B cell (primary cell): Measurements from ENCODE around the gene ADAP1. TPM values are rescaled to one million over a fixed set of nuclear protein-coding genes. Genes with fewer than 3 reads are reported as not detected.

ENCODE experiments used
- ATAC-seq: fragments of 200-7000 bp; cut with Tn5 transposase; one replicate; pipeline ENCODE4 v1.10.0; 2021; ENCODE audit warnings: low read depth, mild to moderate bottlenecking, moderate number of reproducible peaks, moderate library complexity
- CTCF ChIA-PET: fragments of 350-600 bp; sonication (Branson Sonifier 250); formaldehyde crosslinking; loops from one replicate; lab custom pipeline; 2021; ENCODE audit warnings: antibody characterized with exemption, inconsistent platforms; lab: Charles Lee
- POLR2A ChIA-PET: fragments of 350-600 bp; sonication (Branson Sonifier 250); formaldehyde crosslinking; loops from one replicate; lab custom pipeline; 2021; ENCODE audit warnings: antibody characterized with exemption; lab: Charles Lee
- DNase-seq: peaks from one replicate; pipeline ENCODE4 v3.0.0; 2013
- H2AFZ ChIP-seq: 2 replicates; pipeline ENCODE4 v1.6.1; 2012; ENCODE audit warnings: mild to moderate bottlenecking, low read depth, low read length; ENCODE audit not compliant: insufficient read depth, poor library complexity, severe bottlenecking
- H3K27ac ChIP-seq, 2 donors: 1 replicate in 1 of 2; 2 replicates in 1 of 2; pipeline ENCODE4 v1.5.1; 2012 to 2013; ENCODE audit warnings: low read length in 2 of 2, mild to moderate bottlenecking in 2 of 2, moderate library complexity in 1 of 2
- H3K27me3 ChIP-seq, 4 experiments: fragments of 200-600 bp in 1 of 4; sonication (generic) in 1 of 4; replicated peaks in 1 of 4; 1 replicate in 2 of 4; 2 replicates in 2 of 4; pipeline versions ENCODE4 v1.6.1 to v1.7.0; 2013 to 2016; ENCODE audit warnings: low read length in 3 of 4, mild to moderate bottlenecking in 2 of 4, mixed read lengths in 1 of 4, moderate library complexity in 1 of 4; ENCODE audit not compliant: insufficient read depth in 4 of 4, control insufficient read depth in 3 of 4; ENCODE audit errors: control extremely low read depth in 1 of 4
- H3K36me3 ChIP-seq, 2 experiments: replicated peaks in 1 of 2; 1 replicate in 1 of 2; 2 replicates in 1 of 2; pipeline versions ENCODE4 v1.6.1 to v1.7.1; 2013; ENCODE audit warnings: low read length in 1 of 2; ENCODE audit not compliant: insufficient read depth in 2 of 2, control insufficient read depth in 1 of 2; ENCODE audit errors: control extremely low read depth in 1 of 2, extremely low read depth in 1 of 2
- H3K4me1 ChIP-seq, 2 donors: fragments of 200-600 bp in 1 of 2; sonication (generic) in 1 of 2; 1 replicate in 1 of 2; 2 replicates in 1 of 2; pipeline versions ENCODE4 v1.5.1 to v1.6.1; 2013 to 2017; ENCODE audit warnings: low read length in 2 of 2; ENCODE audit not compliant: control insufficient read depth in 2 of 2, insufficient read depth in 2 of 2
- H3K4me2 ChIP-seq: replicated peaks from 2 replicates; pipeline ENCODE3; 2012; ENCODE audit warnings: mild to moderate bottlenecking, low read depth, low read length; ENCODE audit not compliant: poor library complexity, severe bottlenecking
- H3K4me3 ChIP-seq, 5 experiments: fragments of 200-600 bp in 1 of 5; sonication (generic) in 1 of 5; 1 replicate in 3 of 5; 2 replicates in 2 of 5; pipeline versions ENCODE4 v1.5.1 to v1.7.0; 2011 to 2016; ENCODE audit warnings: low read length in 4 of 5, mild to moderate bottlenecking in 4 of 5, low read depth in 2 of 5, control low read depth in 1 of 5, moderate library complexity in 1 of 5; ENCODE audit not compliant: insufficient read depth in 1 of 5; ENCODE audit errors: control extremely low read depth in 1 of 5, extremely low read depth in 1 of 5
- H3K79me2 ChIP-seq: fragments of 200-600 bp; sonication (generic); one replicate; pipeline ENCODE4 v1.6.0; 2016; ENCODE audit warnings: low read length; ENCODE audit not compliant: control insufficient read depth, insufficient read depth
- H3K9ac ChIP-seq: fragments of 200-600 bp; sonication (generic); 2 replicates; pipeline ENCODE4 v1.6.1; 2017; ENCODE audit warnings: mild to moderate bottlenecking, low read length, moderate library complexity
- H3K9me3 ChIP-seq, 3 donors: one replicate each; pipeline versions ENCODE4 v1.6.1 to v1.7.1; 2013; ENCODE audit warnings: low read length in 2 of 3; ENCODE audit not compliant: control insufficient read depth in 2 of 3, insufficient read depth in 1 of 3; ENCODE audit errors: control extremely low read depth in 1 of 3
- H4K20me1 ChIP-seq: 2 replicates; pipeline ENCODE4 v1.6.0; 2012; ENCODE audit warnings: mild to moderate bottlenecking, low read length; ENCODE audit not compliant: insufficient read depth, control insufficient read depth, poor library complexity, severe bottlenecking
- H3K27ac Mint-ChIP-seq: one replicate; pipeline ENCODE4 v1.8.0; 2021; ENCODE audit warnings: mixed read lengths
- H3K27me3 Mint-ChIP-seq: one replicate; pipeline ENCODE4 v1.8.0; 2021; ENCODE audit warnings: mixed read lengths
- H3K4me1 Mint-ChIP-seq: one replicate; pipeline ENCODE4 v1.8.0; 2021; ENCODE audit warnings: mixed read lengths
- H3K4me3 Mint-ChIP-seq: one replicate; pipeline ENCODE4 v1.8.0; 2021; ENCODE audit warnings: mixed read lengths
- H3K9me3 Mint-ChIP-seq: one replicate; pipeline ENCODE4 v1.8.0; 2022; ENCODE audit warnings: mixed read lengths; ENCODE audit not compliant: insufficient read depth
- EZH2 ChIP-seq: IDR thresholded peaks from 2 replicates; pipeline ENCODE4 v1.6.1; 2012; ENCODE audit warnings: borderline replicate concordance, low read depth, mild to moderate bottlenecking, moderate library complexity, low read length; ENCODE audit not compliant: insufficient read depth, poor library complexity, severe bottlenecking
- WGBS: methylation state at CpG from one replicate; pipeline ENCODE4 v1.1.5; 2013; ENCODE audit warnings: missing lambda C conversion rate; ENCODE audit not compliant: insufficient coverage; 5-methylcytosine and 5-hydroxymethylcytosine counted together
- intact Hi-C: fragments of 100-400 bp; cut with micrococcal nuclease; formaldehyde crosslinking; loops from one replicate; pipeline ENCODE4 v1.10.0; 2022
- polyA plus RNA-seq: library from polyadenylated mRNA; depleted of rRNA; stranded (reverse); fragments of >200 nt; gene quantifications from 2 replicates; pipeline ENCODE4 v1.2.3, GENCODE V29; 2012
- total RNA-seq, 2 donors: library from RNA; stranded (reverse); fragments of 120-200 nt in 1 of 2; gene quantifications; 1 replicate in 1 of 2; 2 replicates in 1 of 2; pipeline versions ENCODE4 v1.2.3 to v1.2.4, GENCODE V29; 2013 to 2022
- TF ChIP-seq, protein P1 (sequence below): fragments of 200-600 bp; IDR thresholded peaks from one replicate; pipeline ENCODE4 v1.8.0; 2022; ENCODE audit warnings: antibody characterized with exemption, mild to moderate bottlenecking

Gene ADAP1
- total and polyA plus RNA-seq, 2 donors (not counting 1 experiment from before 2014, with no cell fraction given), result 10.8 to 12.9 TPM

DNA sequence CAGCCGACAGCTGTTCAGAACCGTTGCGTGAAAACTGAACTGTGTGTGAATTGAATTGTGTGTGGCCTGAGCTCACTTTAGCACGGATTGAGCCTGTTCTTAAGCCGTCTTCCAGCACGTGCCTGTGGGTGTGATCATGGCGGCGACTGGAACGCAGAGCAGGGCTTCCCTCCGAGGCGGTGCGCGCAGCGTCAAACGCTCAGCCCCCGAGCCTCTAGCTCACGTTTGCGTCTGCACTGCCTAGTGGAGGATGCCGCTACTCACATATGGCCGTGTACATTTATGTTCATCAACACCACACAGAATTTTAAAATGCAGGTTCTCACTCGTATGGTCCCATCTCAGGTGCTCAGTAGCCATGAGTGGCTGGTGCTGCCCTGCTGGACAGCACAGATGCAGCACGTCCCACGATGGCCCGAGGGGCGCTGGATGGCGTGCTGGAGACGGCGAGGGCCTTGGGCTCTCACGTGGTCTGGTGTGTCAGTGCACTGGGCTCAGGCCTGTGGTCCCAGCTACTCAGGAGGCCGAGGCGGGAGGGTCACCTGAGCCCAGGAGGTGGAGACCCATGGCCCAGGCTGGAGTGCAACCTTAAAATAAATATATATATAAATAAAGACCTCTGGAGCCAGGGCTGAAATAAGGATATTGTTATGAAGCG is 100.2 kb downstream of the ADAP1 start:
- POLR2A ChIA-PET, result no interaction called here
- CTCF ChIA-PET, result no interaction called here
- H3K27ac Mint-ChIP-seq, result no peak overlapping the region
- Histone ChIP-seq H2AFZ (no peak overlapping the region), H3K9me3 (no peaks in the 10 kb centered on the region), H3K9ac (no peak overlapping the region), H4K20me1 (peaks cover 6% of the 10 kb centered on the region), H3K4me1 (no peaks in the 10 kb centered on the region), H3K79me2 (no peaks in the 10 kb centered on the region), H3K4me2 (no peak overlapping the region), H3K27ac (no peak overlapping the region), H3K36me3 (peaks cover 3 to 84% of the 10 kb centered on the region in 2 experiments), H3K4me3 (no peak overlapping the region), H3K27me3 (no peaks in the 10 kb centered on the region)
- H3K27me3 Mint-ChIP-seq, result no peaks in the 10 kb centered on the region
- TF ChIP-seq, protein P1, sequence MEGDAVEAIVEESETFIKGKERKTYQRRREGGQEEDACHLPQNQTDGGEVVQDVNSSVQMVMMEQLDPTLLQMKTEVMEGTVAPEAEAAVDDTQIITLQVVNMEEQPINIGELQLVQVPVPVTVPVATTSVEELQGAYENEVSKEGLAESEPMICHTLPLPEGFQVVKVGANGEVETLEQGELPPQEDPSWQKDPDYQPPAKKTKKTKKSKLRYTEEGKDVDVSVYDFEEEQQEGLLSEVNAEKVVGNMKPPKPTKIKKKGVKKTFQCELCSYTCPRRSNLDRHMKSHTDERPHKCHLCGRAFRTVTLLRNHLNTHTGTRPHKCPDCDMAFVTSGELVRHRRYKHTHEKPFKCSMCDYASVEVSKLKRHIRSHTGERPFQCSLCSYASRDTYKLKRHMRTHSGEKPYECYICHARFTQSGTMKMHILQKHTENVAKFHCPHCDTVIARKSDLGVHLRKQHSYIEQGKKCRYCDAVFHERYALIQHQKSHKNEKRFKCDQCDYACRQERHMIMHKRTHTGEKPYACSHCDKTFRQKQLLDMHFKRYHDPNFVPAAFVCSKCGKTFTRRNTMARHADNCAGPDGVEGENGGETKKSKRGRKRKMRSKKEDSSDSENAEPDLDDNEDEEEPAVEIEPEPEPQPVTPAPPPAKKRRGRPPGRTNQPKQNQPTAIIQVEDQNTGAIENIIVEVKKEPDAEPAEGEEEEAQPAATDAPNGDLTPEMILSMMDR, result no peak
- no peak for TF ChIP-seq EZH2
- WGBS, result 96% methylated on average over 29 of the region's 32 CpGs
- no peak for DNase-seq
- no peak overlapping the region for H3K4me3 Mint-ChIP-seq
- no peak for ATAC-seq
- no peaks in the 10 kb centered on the region for H3K9me3 Mint-ChIP-seq
- intact Hi-C loops, result no loop called here
- H3K4me1 Mint-ChIP-seq, result no peaks in the 10 kb centered on the region

DNA sequence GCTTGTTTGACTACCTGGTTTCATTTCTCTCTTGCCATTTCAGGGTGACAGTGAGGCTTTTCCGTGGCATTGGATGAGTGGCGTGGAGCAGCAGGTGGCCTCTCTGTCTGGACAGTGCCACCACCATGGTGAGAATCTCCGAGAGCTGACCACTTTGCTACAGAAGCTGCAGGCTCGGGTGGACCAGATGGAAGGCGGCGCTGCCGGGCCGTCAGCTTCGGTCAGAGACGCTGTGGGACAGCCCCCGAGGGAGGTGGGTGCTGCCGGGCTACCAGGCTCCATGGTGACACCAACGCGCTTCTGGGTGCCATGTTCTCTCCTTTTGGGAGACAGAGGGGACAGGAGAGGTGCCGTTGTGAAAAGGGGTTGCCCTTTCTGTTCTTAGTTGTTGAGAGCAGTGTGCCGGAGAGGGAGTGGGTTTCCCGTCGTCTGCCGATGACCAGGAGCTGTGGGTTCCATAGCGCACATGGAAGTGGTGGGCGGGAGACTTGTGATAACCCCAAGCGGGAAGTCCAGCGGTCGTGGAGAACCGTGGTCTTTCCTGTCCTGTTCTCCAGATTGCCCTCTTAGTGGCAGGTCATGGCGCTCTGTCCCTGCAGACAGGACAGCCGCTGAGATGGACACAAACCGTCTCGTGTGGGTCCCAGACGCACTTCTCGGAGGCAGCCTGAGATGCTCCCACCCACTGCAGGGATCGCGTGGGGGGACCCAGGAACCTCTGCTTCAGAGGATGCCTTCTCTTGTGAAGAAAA is 100.9 kb downstream of the ADAP1 start:
- Mint-ChIP-seq H3K9me3 (no peaks in the 10 kb centered on the region), H3K27me3 (no peaks in the 10 kb centered on the region), H3K4me1 (no peaks in the 10 kb centered on the region), H3K27ac (no peak overlapping the region), H3K4me3 (no peak overlapping the region)
- H3K4me3 ChIP-seq, result no peak overlapping the region
- H3K9ac ChIP-seq, result no peak overlapping the region
- intact Hi-C loops, result no loop called here
- no peak overlapping the region for H2AFZ ChIP-seq
- H3K79me2 ChIP-seq, result no peaks in the 10 kb centered on the region
- ChIA-PET CTCF (interaction anchor here (1.1 kb wide), 1 partner anchor 20 kb away, joined by 5 read pairs; no protein-coding TSS in a partner anchor), POLR2A (no interaction called here)
- H4K20me1 ChIP-seq, result peaks cover 6% of the 10 kb centered on the region
- H3K4me1 ChIP-seq, result no peaks in the 10 kb centered on the region
- DNase-seq (no peak), ATAC-seq (no peak)
- TF ChIP-seq EZH2, result no peak
- TF ChIP-seq, protein P1, result no peak
- H3K27ac ChIP-seq, result no peak overlapping the region
- H3K27me3 ChIP-seq, result no peaks in the 10 kb centered on the region
- WGBS, result 91% methylated on average over 33 of the region's 33 CpGs
- H3K4me2 ChIP-seq, result no peak overlapping the region
- no peaks in the 10 kb centered on the region for H3K9me3 ChIP-seq
- H3K36me3 ChIP-seq, result peaks cover 3 to 82% of the 10 kb centered on the region in 2 experiments
